NCI-H1694 treated with DMSO at 0.1 percent for 48 hours (cell line): ENCODE data around the gene GMDS.

Experiments used
- DNase-seq: peaks from one replicate; lab custom pipeline; 2025; lab: John Stamatoyannopoulos, UW

Gene GMDS

DNA sequence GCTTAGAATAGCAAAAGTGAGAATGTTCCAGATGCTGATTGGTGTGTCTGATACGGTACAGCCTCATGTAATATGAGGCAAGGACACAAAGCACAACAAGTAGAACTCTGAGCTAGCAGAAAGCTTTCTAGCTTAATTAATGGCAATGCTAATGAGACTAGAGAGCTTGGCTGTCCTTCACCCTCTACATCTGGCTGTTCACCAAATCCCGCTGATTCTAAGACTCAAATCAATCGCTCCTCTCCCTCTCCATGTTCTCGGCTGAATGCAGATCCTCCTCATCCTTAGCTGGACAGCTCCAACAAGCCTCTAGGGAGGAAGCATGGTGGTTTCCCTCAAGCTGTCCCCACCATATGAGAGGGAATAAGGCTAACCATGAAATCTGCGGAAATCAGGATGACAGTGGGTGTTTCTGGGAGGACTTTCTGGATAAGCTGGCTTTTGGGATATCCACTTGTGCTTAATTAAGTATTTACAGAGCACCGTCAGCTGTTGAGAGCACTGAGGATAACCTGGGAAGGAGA is 506.8 kb downstream of the GMDS start:
- no peak for DNase-seq

GRCh38 chr6:1737463-1738311 is 507.7 kb downstream of the GMDS start:
- DNase-seq: no peak

DNA sequence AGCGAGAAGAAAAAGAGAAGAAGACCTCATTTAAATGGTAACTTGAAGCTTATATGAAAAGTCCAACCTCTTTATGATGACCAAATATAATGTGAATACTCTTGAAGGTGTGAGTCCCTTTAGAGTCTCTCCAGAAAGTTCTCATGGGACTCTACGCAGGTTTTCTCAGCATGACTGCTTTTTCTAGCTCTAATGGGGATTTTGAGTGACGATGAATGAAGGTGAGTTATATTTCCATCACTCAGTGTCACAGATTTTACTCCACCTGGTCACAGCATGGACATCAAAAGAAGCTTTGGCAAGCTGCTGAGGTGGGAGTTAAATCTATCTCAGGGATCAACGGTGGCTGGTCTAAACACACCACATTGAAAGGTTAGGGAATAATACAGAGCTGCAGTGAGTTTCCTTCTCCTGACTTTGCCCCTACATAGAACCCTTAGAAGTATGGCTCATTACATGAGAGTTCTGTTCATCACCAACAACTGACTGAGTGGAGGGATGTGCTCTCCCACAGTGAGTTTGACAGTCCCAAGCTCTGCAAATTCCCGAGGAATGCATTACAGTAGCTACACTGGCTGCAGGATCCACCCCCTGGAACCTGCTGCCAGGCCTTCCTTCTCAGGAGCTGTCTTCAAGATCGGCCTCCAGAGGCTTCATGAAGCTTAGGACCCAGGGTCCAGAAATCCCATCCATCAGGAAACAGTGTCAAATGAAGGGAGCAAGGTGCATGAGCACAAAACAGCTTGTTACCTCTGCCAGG is 508.9 kb downstream of the GMDS start:
- DNase-seq: no peak

GRCh38 chr6:1735239-1735803 is 510.1 kb downstream of the GMDS start:
- DNase-seq: no peak

- DNase-seq: no peak
Observed at GRCh38 chr6:1730882-1731281, 514.5 kb downstream of the GMDS start.

DNA sequence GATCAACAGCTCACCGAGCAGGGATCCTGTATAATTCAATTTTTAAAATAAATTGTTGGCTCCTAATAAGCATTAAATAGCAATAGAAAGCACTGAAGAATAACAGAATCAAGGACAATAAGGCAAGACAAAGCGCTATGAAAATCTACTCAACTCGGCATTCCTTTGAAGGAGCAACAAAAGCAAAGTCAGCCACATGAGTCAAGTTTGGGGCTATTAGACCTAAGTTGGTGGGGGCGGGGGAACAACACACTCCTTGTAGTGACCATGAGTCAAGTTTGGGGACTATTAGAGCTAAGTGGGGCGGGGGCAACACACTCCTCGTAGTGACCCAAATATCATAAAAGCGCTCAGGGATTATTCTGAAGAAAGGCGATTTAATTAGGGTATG is 515.7 kb downstream of the GMDS start:
- no peak for DNase-seq

DNA sequence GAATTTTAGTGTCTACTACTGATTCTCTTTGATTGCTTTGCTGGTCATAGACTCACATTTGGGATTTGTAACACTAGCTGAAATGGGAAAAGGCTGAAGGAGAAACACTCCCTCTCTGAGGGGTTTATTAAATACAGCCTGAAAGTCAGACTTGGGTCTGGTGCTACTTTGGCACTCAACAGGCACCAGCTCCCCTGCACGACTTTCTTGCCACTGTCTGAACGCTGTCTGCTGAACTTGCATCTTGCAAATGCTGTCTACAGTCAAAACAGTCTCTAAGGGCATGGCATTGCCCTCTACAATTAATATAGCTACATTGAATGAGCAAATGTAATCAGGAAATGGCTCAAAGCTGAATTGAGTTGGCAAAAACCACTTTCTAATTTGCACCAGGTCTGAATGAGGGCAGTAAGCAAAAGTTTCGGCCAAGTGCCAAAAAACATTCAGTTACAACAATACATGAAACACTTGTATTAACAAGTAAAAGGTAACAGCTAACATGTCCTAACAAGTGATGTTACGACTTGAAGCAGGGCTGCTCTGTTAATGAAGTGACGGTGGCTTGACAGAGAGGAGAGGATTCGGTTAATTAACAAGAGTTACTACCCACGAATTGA is 516.2 kb downstream of the GMDS start:
- DNase-seq: no peak

DNA sequence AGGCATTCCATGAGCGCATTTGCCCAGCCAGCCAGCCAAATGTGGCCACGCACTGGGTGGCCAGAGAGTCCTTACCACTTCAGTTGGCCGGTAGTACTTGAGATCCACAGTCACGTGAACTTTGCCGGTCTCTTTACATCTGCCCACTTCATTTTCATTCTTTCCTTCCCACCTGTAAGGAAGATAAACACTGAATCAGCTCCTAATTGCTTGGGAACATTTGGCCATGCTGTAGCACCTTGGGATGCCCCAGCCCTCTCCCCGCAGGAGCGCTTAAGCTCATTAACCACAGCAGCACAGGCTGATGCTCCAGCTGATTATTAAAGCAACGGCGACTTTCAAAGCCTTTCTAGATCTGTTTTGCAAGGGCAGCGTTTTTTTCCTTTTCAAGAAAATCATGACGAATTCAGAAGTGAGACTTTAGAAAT is 519.0 kb downstream of the GMDS start:
- no peak for DNase-seq

GRCh38 chr6:1724616-1725015 is 520.8 kb downstream of the GMDS start:
- no peak for DNase-seq

DNA sequence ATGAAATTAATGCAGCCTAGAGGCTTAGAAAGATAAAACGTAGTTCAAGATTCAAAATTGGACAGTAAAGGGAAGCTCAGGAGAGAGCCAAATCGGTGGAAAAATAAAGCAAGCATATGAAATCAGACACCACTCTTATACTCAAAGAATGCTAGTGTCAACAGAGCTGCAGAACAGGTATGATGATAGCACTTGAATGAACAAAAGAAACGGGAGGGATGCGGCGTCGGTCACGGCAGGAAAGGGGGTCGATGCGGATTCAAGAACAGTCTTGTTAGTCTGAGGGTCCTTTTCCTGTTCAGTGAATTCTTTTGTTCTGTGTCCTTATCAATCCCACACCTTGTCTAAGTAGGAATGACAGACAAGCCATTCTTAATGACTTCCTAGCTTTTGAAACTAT is 521.3 kb downstream of the GMDS start:
- DNase-seq: no peak

GRCh38 chr6:1722801-1723200 is 522.6 kb downstream of the GMDS start:
- no peak for DNase-seq

DNA sequence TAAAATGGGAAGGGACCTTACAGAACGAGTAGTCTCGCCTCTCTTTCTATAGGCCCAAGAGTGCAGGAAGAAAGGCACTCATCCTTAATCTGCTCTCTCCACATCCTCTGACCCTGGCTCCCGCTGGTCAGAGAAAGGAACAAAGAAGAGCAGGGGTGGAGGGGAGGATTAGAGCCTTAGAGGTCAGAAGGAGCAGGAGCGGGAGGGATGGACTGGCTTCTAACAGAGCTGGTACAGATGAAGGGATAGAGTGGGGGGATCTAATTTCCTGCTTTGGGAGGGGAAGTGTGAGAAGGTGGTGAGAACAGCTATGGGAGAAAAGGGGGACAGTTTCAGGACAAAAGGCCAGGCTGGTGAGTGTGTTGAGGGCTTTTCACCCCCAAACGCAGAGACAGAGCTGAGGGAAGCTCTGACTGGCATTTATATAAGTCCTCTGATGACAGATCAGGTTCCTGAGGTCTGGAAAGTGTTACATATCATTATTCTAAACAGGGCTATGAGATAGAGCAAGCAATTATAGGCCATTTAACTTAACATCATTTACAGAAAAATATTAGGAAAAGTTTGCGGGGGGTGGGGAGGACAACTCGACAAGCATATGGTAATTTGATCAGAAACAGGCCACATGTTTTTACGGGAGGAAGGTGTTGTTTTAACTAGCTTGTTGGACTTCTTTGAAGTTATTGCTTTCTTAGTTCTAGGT is 524.6 kb downstream of the GMDS start:
- no peak for DNase-seq

DNA sequence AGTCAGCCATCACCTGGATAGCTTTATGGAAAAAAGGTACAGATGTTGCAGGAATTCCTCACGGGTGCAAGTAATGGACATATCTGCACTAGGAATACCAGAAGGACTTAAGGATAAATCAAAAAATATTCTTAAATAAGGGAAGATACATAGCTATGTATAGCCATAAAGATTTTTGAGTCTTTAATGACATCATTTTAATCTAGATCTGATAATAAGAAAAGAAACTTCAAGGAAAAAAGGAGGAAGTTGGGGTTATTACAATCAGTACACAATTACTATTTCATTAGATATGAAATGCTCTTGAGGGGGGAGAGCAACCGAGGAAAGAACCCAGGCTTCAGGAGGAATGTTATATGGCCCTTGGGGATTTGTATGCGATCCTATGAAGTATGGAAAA is 525.5 kb downstream of the GMDS start:
- no peak for DNase-seq

DNA sequence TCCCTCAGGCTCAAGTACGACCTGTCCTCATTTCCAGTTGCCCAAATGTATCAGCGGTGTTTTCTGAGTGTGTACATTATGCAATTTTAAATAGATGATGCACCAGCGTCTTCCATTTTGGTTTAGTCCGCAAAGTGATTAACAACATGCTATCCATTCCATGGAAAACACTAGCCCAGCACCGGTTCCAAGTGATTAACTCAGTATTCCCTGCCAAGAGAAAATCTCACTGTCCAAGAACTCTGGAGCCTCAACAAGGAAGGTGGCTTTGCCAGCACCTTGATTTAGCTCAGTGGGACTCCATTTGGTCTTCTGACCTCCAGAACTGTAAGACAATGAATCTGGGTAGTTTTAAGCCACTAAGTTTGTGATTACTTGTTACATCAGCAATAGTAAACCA is 528.5 kb downstream of the GMDS start:
- no peak for DNase-seq

GRCh38 chr6:1716396-1716795 is 529.0 kb downstream of the GMDS start:
- no peak for DNase-seq

DNA sequence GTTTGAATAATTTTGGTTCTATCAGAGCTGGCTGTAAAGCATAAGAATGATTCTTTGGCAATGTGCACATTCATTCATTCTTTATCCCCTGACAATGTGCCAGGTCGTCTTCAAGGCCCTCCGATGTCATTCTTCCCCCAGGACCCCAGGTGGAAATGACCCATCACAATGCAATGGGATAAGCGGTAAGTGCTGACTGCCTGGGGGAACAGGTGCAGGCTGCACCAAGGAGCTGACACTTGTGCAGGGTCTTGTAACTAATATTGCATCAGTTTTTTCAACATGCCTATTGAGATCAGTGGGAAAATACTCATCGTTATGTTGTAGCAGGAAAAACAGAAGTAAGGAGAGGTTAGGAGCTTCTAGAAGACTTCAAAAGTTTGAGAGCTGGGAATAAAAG is 530.1 kb downstream of the GMDS start:
- DNase-seq: no peak

DNA sequence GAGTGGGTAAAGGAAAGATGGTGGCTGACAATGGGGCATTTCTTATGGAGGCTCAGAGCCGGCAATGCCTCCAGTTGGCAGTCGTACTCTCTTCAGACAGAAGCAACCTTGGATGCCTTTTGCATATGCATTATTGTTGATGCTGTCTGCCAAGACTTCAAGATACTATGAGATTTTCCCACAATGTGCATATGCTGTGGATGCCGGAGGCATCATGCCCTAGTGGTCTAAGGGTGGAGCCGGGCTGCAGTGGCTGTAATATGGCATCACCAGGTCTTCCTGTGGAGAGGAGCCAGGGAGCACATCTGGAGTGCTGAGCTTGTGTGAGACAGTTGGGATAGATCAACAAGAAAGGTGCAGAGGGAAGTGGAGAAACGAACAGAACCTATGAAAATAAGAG is 530.8 kb downstream of the GMDS start:
- no peak for DNase-seq

DNA sequence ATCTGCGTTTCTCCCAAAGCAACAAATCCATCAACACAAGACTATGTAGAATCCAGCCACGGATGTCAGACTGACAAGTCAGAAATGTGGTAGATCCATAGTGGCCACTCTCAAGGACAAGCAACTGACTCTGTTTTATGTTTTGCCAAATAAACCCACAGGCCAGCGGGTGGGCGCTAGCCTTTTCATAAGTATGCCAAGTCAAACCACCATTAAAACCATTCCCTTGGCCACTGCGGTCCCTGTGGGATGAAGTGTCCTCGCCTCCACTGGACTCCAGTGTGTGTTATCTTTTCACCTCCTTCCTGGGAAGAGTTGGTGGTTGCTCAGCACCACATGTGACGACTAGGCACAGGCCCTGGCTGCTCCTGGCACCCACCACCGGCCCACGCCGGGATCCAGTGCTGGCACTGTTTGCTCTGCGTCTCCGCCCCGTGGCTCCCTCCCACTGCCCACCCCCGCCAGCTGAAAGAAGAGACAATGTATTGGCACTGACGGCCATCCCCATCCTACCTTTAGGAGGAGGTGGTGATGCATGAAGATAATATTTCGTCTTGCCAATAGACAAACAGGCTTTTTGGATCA is 532.3 kb downstream of the GMDS start:
- no peak for DNase-seq

- DNase-seq: no peak
Observed at GRCh38 chr6:1712451-1712850, 533.0 kb downstream of the GMDS start.

DNA sequence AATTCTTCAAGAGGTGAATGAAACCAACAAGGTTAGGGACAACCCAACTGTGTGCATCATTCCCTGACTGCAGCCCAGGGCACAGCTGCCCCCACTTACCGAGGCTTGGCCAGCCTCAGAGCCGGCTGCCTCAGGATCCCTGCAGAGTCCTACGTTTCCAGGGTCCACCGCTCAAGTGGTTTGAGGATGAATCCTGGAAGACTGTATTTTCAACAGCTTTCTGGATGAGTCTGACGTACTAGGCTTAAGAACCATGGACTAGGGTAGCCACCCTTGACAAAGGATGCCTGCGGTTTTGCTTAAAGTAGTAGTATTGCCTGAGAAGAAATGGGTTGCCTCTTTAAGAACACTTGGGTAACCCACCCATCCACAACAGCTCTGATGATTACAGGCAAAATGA is 534.3 kb downstream of the GMDS start:
- no peak for DNase-seq

- DNase-seq: no peak
Observed at GRCh38 chr6:1709234-1709641, 536.2 kb downstream of the GMDS start.
